Measurements from ENCODE around the gene FAM187B.
A peak's percentile ranks its signal among the peaks of the same experiment; 100 is the strongest.

FAM187B gene

GRCh38 chr19:35249146-35249847 is 20.8 kb upstream of the FAM187B start:
- Histone ChIP-seq H3K9me3 (ENCODE audit: control insufficient read depth, insufficient read depth, low read depth, low read length) (no peaks in the 10 kb centered on the region), H3K4me3 (ENCODE audit: low read depth, low read length) (peak overlapping the region; percentile 63), H3K27ac (ENCODE audit: extremely low read depth, low read depth, low read length) (peak overlapping the region; percentile 98), H3K36me3 (ENCODE audit: control insufficient read depth in 2 of 2, insufficient read depth in 1 of 2, low read length in 2 of 2) (peaks cover 34 to 45% of the 10 kb centered on the region in 2 experiments), H3K4me1 (ENCODE audit: control insufficient read depth, insufficient read depth, low read length) (peaks cover 9% of the 10 kb centered on the region)
- CTCF ChIA-PET = interaction anchor here (0.7 to 2.5 kb wide), 2 partner anchors 108 to 112 kb away, joined by 3 to 10 read pairs; no protein-coding TSS in a partner anchor
- POLR2A ChIA-PET = interaction anchor here (0.6 kb wide), 1 partner anchor 19 kb away, joined by 4 read pairs; no protein-coding TSS in a partner anchor
- no peak for TF ChIP-seq YY2 (tag by site-specific recombination; IDR thresholded peaks at IDR 0.05)
- no peak for TF ChIP-seq GLIS2 (tag by site-specific recombination; IDR thresholded peaks at IDR 0.05)
- TF ChIP-seq ZNF596 (tag by site-specific recombination; IDR thresholded peaks at IDR 0.05) = 0 out of 2 replicates have a peak, but pooled peaks have one; percentile 53
- TF ChIP-seq ZNF423 (tag by site-specific recombination; IDR thresholded peaks at IDR 0.05) = no peak
- TF ChIP-seq ZNF670 (tag by site-specific recombination; IDR thresholded peaks at IDR 0.05; ENCODE audit: low read depth) = no peak; the same call in 1 of the 2 replicates
- TF ChIP-seq TSHZ1 (tag by site-specific recombination; IDR thresholded peaks at IDR 0.05; ENCODE audit: borderline replicate concordance) = no peak
- no peak for TF ChIP-seq ZNF223 (tag by site-specific recombination; IDR thresholded peaks at IDR 0.05)
- no peak for TF ChIP-seq ZNF362 (tag by site-specific recombination; IDR thresholded peaks at IDR 0.05)
- no peak for TF ChIP-seq ZNF221 (tag by site-specific recombination; IDR thresholded peaks at IDR 0.05; ENCODE audit: borderline replicate concordance)
- TF ChIP-seq ZNF701 (tag by site-specific recombination; IDR thresholded peaks at IDR 0.05) = no peak
- no peak for TF ChIP-seq ZNF768 (tag by site-specific recombination; IDR thresholded peaks at IDR 0.05)
- no peak for TF ChIP-seq ZNF16 (tag by site-specific recombination; IDR thresholded peaks at IDR 0.05; ENCODE audit: low read depth)
- 0 out of 2 replicates have a peak, but pooled peaks have one; percentile 5 for TF ChIP-seq ZNF645 (tag by site-specific recombination; IDR thresholded peaks at IDR 0.05)
- no peak for TF ChIP-seq KLF8 (tag by site-specific recombination; IDR thresholded peaks at IDR 0.05)
- no peak for TF ChIP-seq ZNF555 (tag by site-specific recombination; conservative IDR thresholded peaks at IDR 0.05)
- TF ChIP-seq WT1 (tag by site-specific recombination; IDR thresholded peaks at IDR 0.05) = no peak; the same call in none of the 2 replicates
- no peak; the same call in 1 of the 2 replicates for TF ChIP-seq ZSCAN23 (tag by site-specific recombination; IDR thresholded peaks at IDR 0.05)
- no peak for TF ChIP-seq ZNF354C (tag by site-specific recombination; IDR thresholded peaks at IDR 0.05; ENCODE audit: borderline replicate concordance, low read depth)
- TF ChIP-seq ZNF335 (tag by site-specific recombination; conservative IDR thresholded peaks at IDR 0.05) = peak; percentile 53
- TF ChIP-seq ZBTB10 (tag by site-specific recombination; IDR thresholded peaks at IDR 0.05) = no peak
- no peak for TF ChIP-seq PRDM1 (tag by site-specific recombination; IDR thresholded peaks at IDR 0.05)
- no peak for TF ChIP-seq ZNF133 (tag by site-specific recombination; IDR thresholded peaks at IDR 0.05)
- no peak for TF ChIP-seq ZSCAN16 (tag by site-specific recombination; IDR thresholded peaks at IDR 0.05)
- no peak for TF ChIP-seq SALL2 (tag by site-specific recombination; IDR thresholded peaks at IDR 0.05; ENCODE audit: borderline replicate concordance)
- no peak for TF ChIP-seq ZNF324 (tag by site-specific recombination; IDR thresholded peaks at IDR 0.05)
- TF ChIP-seq ZNF19 (tag by site-specific recombination; IDR thresholded peaks at IDR 0.05; ENCODE audit: low read depth) = no peak
- no peak for TF ChIP-seq ZNF544 (tag by site-specific recombination; IDR thresholded peaks at IDR 0.05)
- TF ChIP-seq KLF16 (tag by site-specific recombination; IDR thresholded peaks at IDR 0.05) = no peak
- TF ChIP-seq ZNF747 (tag by site-specific recombination; IDR thresholded peaks at IDR 0.05) = no peak
